ENCODE data around the gene CXADR. TPM values are rescaled to one million over a fixed set of nuclear protein-coding genes. Genes with fewer than 3 reads are reported as not detected.

The CXADR gene
- total RNA-seq, 3 donors from 2014 or later, result 0.32 to 38.3 (median 36.4) TPM

DNA sequence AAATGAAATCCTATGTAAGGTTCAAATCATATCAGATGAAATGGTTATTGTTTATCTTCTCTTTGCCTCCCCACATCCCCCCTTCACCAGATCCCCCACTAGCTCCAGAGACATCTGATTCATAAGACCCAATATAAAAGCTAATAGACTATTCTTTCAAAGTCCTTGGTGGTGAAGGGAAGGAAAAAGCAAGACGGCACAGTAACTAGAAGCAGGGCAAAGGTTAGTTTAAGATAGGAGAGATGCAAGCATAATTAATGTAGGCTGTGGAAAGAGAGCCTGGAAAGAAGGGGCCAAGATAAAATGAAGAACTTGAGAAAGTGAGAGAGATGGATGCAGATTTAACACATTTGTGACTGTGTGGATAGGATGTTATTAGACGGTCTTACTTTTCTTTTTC is 66.0 kb downstream of the CXADR start:
- Histone ChIP-seq H3K27ac (no peak overlapping the region), H3K36me3 (no peaks in the 10 kb centered on the region), H3K4me3 (no peak overlapping the region), H3K4me1 (no peaks in the 10 kb centered on the region), H3K9me3 (no peaks in the 10 kb centered on the region), H3K27me3 (no peaks in the 10 kb centered on the region)
- intact Hi-C loops (cut with DNase I; ENCODE audit: low total_unique reads), result no loop called here
- TF ChIP-seq, protein P1, sequence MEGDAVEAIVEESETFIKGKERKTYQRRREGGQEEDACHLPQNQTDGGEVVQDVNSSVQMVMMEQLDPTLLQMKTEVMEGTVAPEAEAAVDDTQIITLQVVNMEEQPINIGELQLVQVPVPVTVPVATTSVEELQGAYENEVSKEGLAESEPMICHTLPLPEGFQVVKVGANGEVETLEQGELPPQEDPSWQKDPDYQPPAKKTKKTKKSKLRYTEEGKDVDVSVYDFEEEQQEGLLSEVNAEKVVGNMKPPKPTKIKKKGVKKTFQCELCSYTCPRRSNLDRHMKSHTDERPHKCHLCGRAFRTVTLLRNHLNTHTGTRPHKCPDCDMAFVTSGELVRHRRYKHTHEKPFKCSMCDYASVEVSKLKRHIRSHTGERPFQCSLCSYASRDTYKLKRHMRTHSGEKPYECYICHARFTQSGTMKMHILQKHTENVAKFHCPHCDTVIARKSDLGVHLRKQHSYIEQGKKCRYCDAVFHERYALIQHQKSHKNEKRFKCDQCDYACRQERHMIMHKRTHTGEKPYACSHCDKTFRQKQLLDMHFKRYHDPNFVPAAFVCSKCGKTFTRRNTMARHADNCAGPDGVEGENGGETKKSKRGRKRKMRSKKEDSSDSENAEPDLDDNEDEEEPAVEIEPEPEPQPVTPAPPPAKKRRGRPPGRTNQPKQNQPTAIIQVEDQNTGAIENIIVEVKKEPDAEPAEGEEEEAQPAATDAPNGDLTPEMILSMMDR (IDR thresholded peaks at IDR 0.05), result no peak
- TF ChIP-seq POLR2A (IDR thresholded peaks at IDR 0.05), result no peak
- no peak for TF ChIP-seq POLR2AphosphoS5 (IDR thresholded peaks at IDR 0.05)
- no peak for DNase-seq (ENCODE audit: low spot score in 2 of 2)

DNA sequence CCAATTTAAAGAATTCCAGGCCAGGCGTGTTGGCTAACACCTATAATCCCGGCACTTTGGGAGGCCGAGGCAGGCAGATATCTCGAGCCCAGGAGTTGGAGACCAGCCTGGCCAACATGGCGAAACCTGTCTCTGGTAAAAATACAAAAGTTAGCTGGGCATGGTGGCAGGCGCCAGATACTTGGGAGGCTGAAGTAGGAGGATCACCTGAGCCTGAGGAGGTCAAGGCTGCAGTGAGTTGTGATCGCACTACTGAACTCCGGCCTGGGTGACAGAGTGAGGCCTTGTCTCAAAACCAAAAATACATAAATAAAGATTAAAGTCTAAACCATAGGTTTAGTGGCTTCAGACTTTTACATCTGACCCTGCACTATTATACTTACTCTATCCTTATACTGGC is 67.5 kb downstream of the CXADR start:
- intact Hi-C loops (cut with DNase I; ENCODE audit: low total_unique reads), result no loop called here

DNA sequence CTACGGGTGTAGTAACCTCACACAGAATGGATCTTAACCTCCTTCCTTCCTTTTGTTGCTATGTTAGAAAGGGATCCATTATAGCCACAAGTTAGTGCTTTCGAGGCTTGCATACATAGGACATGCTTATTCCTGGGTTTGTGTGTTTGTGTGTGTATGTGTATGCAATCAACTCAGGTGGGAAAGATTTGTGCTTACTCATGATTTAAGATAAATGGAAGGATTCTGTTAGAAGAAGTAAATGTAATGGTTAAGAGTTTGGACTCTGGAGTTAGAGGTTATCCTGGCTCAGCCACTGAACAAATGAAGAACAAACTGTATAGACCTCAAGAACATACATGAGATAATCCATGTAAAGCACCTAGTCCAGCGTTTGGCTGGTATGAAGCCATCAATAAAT is 71.1 kb downstream of the CXADR start:
- TF ChIP-seq, protein P1 (IDR thresholded peaks at IDR 0.05), result no peak
- no peak for TF ChIP-seq POLR2AphosphoS5 (IDR thresholded peaks at IDR 0.05)
- no peak for TF ChIP-seq POLR2A (IDR thresholded peaks at IDR 0.05)
- Histone ChIP-seq H3K27ac (no peak overlapping the region), H3K4me1 (no peaks in the 10 kb centered on the region), H3K27me3 (no peaks in the 10 kb centered on the region), H3K4me3 (no peak overlapping the region), H3K9me3 (no peaks in the 10 kb centered on the region), H3K36me3 (no peaks in the 10 kb centered on the region)
- intact Hi-C loops (cut with DNase I; ENCODE audit: low total_unique reads), result no loop called here
- no peak for DNase-seq (ENCODE audit: low spot score in 2 of 2)

More for the DNA sequence above, 67.5 kb downstream of the CXADR start:
- Histone ChIP-seq H3K27me3 (no peaks in the 10 kb centered on the region), H3K4me1 (no peaks in the 10 kb centered on the region), H3K4me3 (no peak overlapping the region), H3K36me3 (no peaks in the 10 kb centered on the region), H3K9me3 (no peaks in the 10 kb centered on the region), H3K27ac (no peak overlapping the region)
- DNase-seq (ENCODE audit: low spot score in 2 of 2), result no peak
- TF ChIP-seq, protein P1 (IDR thresholded peaks at IDR 0.05), result no peak
- TF ChIP-seq POLR2A (IDR thresholded peaks at IDR 0.05), result no peak
- TF ChIP-seq POLR2AphosphoS5 (IDR thresholded peaks at IDR 0.05), result no peak

DNA sequence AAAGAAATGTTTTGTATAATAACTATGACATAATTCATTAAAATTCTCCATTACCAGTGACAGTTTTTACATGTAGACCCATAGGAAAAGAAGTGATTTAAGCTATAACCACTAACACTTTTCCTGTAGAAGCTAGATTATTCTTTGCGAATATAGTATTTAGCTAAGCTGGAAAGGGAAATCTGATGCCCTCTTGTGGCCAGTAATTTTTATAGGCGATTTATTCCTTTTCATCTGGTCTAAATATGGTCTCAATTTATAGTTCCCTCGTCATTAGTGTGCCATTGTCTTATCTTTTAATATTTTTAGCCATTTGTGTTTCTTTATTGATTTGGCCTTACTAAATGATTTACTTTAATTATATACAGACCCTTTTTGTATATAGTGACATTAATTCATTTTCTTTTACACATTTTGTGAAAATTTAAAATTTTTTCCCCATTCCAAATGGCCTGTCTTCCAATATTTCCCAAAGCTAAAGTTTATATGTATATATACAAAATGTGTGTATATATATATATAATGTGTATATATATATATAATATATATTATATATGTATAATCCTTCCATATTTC is 73.1 kb downstream of the CXADR start:
- H3K4me1 ChIP-seq, result no peaks in the 10 kb centered on the region
- H3K27ac ChIP-seq, result no peak overlapping the region
- no peak for DNase-seq (ENCODE audit: low spot score in 2 of 2)
- intact Hi-C loops (cut with DNase I; ENCODE audit: low total_unique reads), result no loop called here
- H3K9me3 ChIP-seq, result no peaks in the 10 kb centered on the region
- no peaks in the 10 kb centered on the region for H3K36me3 ChIP-seq
- H3K4me3 ChIP-seq, result no peak overlapping the region
- no peaks in the 10 kb centered on the region for H3K27me3 ChIP-seq
- TF ChIP-seq POLR2A (IDR thresholded peaks at IDR 0.05), result no peak
- TF ChIP-seq, protein P1 (IDR thresholded peaks at IDR 0.05), result peak in 2 of 3 donors; percentile 54 to 64

DNA sequence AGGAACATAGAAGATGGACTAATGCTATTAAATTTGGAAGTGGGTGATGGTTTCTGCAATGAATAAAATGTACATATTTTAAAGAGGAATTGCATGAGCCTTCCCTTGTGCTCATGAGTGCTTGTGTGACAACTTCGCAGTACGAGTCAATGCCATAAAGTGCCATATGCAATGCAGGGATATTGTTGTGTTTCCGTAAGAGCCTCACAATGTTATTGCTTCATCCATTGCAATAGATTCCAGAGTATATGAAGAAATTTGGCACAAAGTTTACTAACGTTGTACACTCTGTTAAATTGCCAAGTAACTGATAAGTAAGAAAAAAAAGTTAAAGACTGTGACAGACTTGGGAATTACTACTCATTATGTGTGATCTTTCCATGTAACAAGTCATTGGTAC is 77.6 kb downstream of the CXADR start:
- TF ChIP-seq, protein P1 (IDR thresholded peaks at IDR 0.05), result no peak
- TF ChIP-seq POLR2A (IDR thresholded peaks at IDR 0.05), result no peak
- TF ChIP-seq POLR2AphosphoS5 (IDR thresholded peaks at IDR 0.05), result no peak
- intact Hi-C loops (cut with DNase I; ENCODE audit: low total_unique reads), result no loop called here
- H3K4me1 ChIP-seq, result no peaks in the 10 kb centered on the region
- no peaks in the 10 kb centered on the region for H3K27me3 ChIP-seq
- H3K9me3 ChIP-seq, result no peaks in the 10 kb centered on the region
- DNase-seq (ENCODE audit: low spot score in 2 of 2), result no peak
- peaks cover 7% of the 10 kb centered on the region for H3K36me3 ChIP-seq
- H3K27ac ChIP-seq, result no peak overlapping the region
- no peak overlapping the region for H3K4me3 ChIP-seq

Measured in breast epithelium (tissue), 4 donors.